ENCODE results near the gene DBNDD1. TPM values are rescaled to one million over a fixed set of nuclear protein-coding genes. Genes with fewer than 3 reads are reported as not detected.

DBNDD1 gene, protein sequence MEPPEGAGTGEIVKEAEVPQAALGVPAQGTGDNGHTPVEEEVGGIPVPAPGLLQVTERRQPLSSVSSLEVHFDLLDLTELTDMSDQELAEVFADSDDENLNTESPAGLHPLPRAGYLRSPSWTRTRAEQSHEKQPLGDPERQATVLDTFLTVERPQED
- total RNA-seq (2021; ENCODE audit: unreplicated experiment) (60.2 TPM), Bru-seq, nascent RNA (percentile 55 among the genes with signal in this experiment), BruChase-seq, experiment 1, labeled RNA remaining after a 6-hour chase (percentile 75 among the genes with signal in this experiment), BruChase-seq, experiment 2, labeled RNA remaining after a 2-hour chase (percentile 66 among the genes with signal in this experiment)
- polyA plus RNA-seq (2012) = 51.1 and 61.3 TPM in 2 replicates
- long read RNA-seq, transcript DBNDD1-207 (1 exons, 2,889 nt) = minor isoform, 23 of 111 reads
- long read RNA-seq, transcript DBNDD1-201 (4 exons, 2,079 nt) = major isoform, 78 of 111 reads
- long read RNA-seq, partial matches to known transcripts = 0 of 111 reads
- long read RNA-seq, other reads (novel, unspliced or antisense) = 6 of 111 reads

DNA sequence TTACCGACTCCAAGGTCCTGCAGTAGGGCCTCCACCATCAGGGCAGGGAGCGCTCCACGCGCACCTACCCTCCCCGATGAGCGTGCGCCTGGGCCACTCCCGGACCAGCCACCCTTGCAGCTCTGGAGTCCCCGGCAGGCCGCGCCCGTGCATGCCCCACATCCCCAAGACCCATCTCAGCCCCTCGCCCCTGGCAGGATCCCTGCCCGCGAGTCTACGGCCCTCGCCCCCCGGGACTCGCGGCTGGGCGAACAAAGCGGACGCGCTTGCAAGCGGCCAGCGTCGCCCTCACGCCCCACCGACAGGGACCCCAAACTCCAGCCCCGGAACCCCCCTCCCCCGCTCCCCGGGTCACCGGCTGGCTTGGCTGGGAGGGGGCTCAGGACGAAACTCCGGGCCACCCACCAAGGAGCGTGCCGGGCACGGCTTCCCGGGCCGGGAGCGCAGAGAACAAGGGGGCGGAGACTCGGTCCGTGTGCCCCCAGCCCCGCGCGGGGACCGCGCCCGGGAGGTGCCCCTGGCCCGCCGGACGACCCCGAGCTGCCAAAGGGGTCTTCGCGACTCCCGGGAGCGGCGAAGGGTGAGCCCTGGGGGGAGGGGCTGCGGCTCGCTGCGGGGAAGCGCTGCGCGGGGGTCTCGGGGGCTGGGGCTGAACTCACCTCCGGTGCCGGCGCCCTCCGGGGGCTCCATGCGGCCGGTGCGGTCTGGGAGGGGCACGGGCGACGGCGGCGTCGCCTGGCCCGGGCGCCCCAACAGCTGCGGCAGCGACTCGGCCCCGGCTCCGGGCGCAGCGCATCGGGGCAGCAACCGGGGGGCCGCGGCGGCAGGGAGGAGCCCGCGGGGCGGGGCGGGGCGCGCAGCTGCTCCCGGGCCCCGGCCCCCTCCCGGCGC, at the start of gene DBNDD1:
Gene DBNDD1 (minus strand): TSS at position 805 of the 891 bp plus-strand sequence. CDS start 115 bp downstream, at position 690.
- POLR2A ChIA-PET = interaction anchor here (0.6 to 1.0 kb wide), 2 partner anchors 50 to 96 kb away, joined by 3 to 5 read pairs; no protein-coding TSS in a partner anchor
- no TSS peak for BruUV-seq (replicated peaks)
- no peaks in the 10 kb centered on the region for H3K9me2 ChIP-seq (ENCODE audit: insufficient read depth)
- RAD21 ChIA-PET (ENCODE audit: low non-redundant PET in 1 of 2, low total read pairs in 2 of 2, uncharacterized antibody in 2 of 2, unreplicated experiment in 2 of 2) = interaction anchor here in 1 of 2 experiments (0.6 kb wide), 1 partner anchor 86 kb away, joined by 3 read pairs; no protein-coding TSS in a partner anchor
- peak within 1 kb of the TSS; percentile 78 for H3K27ac ChIP-seq (ENCODE audit: low read depth, low read length)
- CTCF ChIA-PET = interaction anchor here (0.6 to 0.9 kb wide), 4 partner anchors 19 to 145 kb away, joined by 3 to 6 read pairs (median 4); partner anchors contain the start of gene TCF25
- no peak for DNase-seq (ENCODE audit: low read depth, low spot score)
- no peaks in the 10 kb centered on the region for H4K20me1 ChIP-seq (ENCODE audit: insufficient read depth)
- no peaks in the 10 kb centered on the region for H3K9me3 ChIP-seq (ENCODE audit: control insufficient read depth in 1 of 2, insufficient read depth in 1 of 2, low read depth in 1 of 2, low read length in 2 of 2)
- intact Hi-C loops (cut with micrococcal nuclease) = no loop called here
- H3K4me3 ChIP-seq (replicated peaks in 1 of 2; ENCODE audit: low read depth in 1 of 2, low read length in 2 of 2) = peak within 1 kb of the TSS; percentile 66 to 85
- H3K4me1 ChIP-seq (ENCODE audit: control insufficient read depth in 1 of 2, insufficient read depth in 2 of 2, low read length in 2 of 2) = peaks cover 32 to 45% of the 10 kb centered on the region in 2 experiments
- H3K79me2 ChIP-seq (ENCODE audit: insufficient read depth, low read length) = peaks cover 64% of the 10 kb centered on the region
- H2AFZ ChIP-seq (ENCODE audit: low read depth, low read length, poor library complexity, severe bottlenecking) = peak within 1 kb of the TSS; percentile 10
- peak within 1 kb of the TSS; percentile 91 for H3K9ac ChIP-seq (ENCODE audit: low read length)
- H3K27me3 ChIP-seq (ENCODE audit: insufficient read depth, low read length) = no peaks in the 10 kb centered on the region
- peak within 1 kb of the TSS; percentile 94 for H3K4me2 ChIP-seq (ENCODE audit: low read length)
- H3K36me3 ChIP-seq (ENCODE audit: control insufficient read depth in 1 of 2, insufficient read depth in 2 of 2, low read length in 2 of 2) = peaks cover 7 to 9% of the 10 kb centered on the region in 2 experiments; a peak in 1 of 4 replicates
- TF ChIP-seq SIN3A (IDR thresholded peaks at IDR 0.05; ENCODE audit: low read depth) (no peak), CEBPB (IDR thresholded peaks at IDR 0.05; ENCODE audit: low read depth) (no peak), POLR2AphosphoS5 (IDR thresholded peaks at IDR 0.05; ENCODE audit: low read depth, low read length) (peak; percentile 25), CBX3 (IDR thresholded peaks at IDR 0.05; ENCODE audit: low read depth) (no peak), FOSL1 (IDR thresholded peaks at IDR 0.05; ENCODE audit: low read depth) (no peak), ZNF274 (IDR thresholded peaks at IDR 0.05; ENCODE audit: low read depth, low read length) (no peak), POLR2A (IDR thresholded peaks at IDR 0.05; ENCODE audit: borderline replicate concordance, extremely low read depth, insufficient read depth, insufficient read length) (no peak), EGR1 (IDR thresholded peaks at IDR 0.05; ENCODE audit: low read depth) (no peak), JUND (IDR thresholded peaks at IDR 0.05) (no peak), ZFX (IDR thresholded peaks at IDR 0.05) (peak; percentile 65; the same call in 1 of the 2 replicates), YY1 (IDR thresholded peaks at IDR 0.05; ENCODE audit: extremely low read depth, insufficient replicate concordance, low read depth, low read length) (no peak), EZH2 (IDR thresholded peaks at IDR 0.05) (no peak), RAD21 (IDR thresholded peaks at IDR 0.05; ENCODE audit: low read depth) (no peak), EZH2phosphoT487 (IDR thresholded peaks at IDR 0.05; ENCODE audit: borderline replicate concordance) (no peak), ELF1 (IDR thresholded peaks at IDR 0.05; ENCODE audit: borderline replicate concordance, low read depth) (no peak)
- TF ChIP-seq, protein P1, sequence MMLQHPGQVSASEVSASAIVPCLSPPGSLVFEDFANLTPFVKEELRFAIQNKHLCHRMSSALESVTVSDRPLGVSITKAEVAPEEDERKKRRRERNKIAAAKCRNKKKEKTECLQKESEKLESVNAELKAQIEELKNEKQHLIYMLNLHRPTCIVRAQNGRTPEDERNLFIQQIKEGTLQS (IDR thresholded peaks at IDR 0.05) = no peak
- TF ChIP-seq, protein P2, sequence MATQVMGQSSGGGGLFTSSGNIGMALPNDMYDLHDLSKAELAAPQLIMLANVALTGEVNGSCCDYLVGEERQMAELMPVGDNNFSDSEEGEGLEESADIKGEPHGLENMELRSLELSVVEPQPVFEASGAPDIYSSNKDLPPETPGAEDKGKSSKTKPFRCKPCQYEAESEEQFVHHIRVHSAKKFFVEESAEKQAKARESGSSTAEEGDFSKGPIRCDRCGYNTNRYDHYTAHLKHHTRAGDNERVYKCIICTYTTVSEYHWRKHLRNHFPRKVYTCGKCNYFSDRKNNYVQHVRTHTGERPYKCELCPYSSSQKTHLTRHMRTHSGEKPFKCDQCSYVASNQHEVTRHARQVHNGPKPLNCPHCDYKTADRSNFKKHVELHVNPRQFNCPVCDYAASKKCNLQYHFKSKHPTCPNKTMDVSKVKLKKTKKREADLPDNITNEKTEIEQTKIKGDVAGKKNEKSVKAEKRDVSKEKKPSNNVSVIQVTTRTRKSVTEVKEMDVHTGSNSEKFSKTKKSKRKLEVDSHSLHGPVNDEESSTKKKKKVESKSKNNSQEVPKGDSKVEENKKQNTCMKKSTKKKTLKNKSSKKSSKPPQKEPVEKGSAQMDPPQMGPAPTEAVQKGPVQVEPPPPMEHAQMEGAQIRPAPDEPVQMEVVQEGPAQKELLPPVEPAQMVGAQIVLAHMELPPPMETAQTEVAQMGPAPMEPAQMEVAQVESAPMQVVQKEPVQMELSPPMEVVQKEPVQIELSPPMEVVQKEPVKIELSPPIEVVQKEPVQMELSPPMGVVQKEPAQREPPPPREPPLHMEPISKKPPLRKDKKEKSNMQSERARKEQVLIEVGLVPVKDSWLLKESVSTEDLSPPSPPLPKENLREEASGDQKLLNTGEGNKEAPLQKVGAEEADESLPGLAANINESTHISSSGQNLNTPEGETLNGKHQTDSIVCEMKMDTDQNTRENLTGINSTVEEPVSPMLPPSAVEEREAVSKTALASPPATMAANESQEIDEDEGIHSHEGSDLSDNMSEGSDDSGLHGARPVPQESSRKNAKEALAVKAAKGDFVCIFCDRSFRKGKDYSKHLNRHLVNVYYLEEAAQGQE (IDR thresholded peaks at IDR 0.05; ENCODE audit: low read depth) = no peak
- peak; percentile 40 for ATAC-seq
